Ramos (cell line): ENCODE results near the gene SIRT6.
"Not testable (repeated sequence)": the region's sequence is repeated elsewhere in the genome, so short reads cannot be mapped to it uniquely, and the experiment has no call there.

Experiments
- in situ Hi-C: fragments of 300-500 bp; cut with MboI; formaldehyde crosslinking; loops from one replicate; pipeline ENCODE4 v1.14.3; 2022; ENCODE audit warnings: low sequenced_read_pairs; ENCODE audit not compliant: unreplicated experiment

SIRT6 gene

GRCh38 chr19:4177146-4177545, 5.2 kb downstream of the SIRT6 start:
- in situ Hi-C loops = no loop called here

GRCh38 chr19:4175669-4175931, 6.8 kb downstream of the SIRT6 start:
- in situ Hi-C loops = no loop called here

GRCh38 chr19:4174895-4175668, 7.3 kb downstream of the SIRT6 start:
- in situ Hi-C loops = no loop called here

- in situ Hi-C loops = no loop called here
These were observed 8.0 kb downstream of the SIRT6 start for GRCh38 chr19:4174213-4174894.

- in situ Hi-C loops = no loop called here
These were observed 8.7 kb downstream of the SIRT6 start for GRCh38 chr19:4173479-4174212.

- in situ Hi-C loops = no loop called here
These were observed 9.4 kb downstream of the SIRT6 start for GRCh38 chr19:4172861-4173473.

- in situ Hi-C loops = no loop called here
These were observed 10.7 kb downstream of the SIRT6 start for GRCh38 chr19:4171676-4172075.

- in situ Hi-C loops = no loop called here
These were observed 18.1 kb downstream of the SIRT6 start for GRCh38 chr19:4164262-4164661.

- in situ Hi-C loops = no loop called here
These were observed 20.8 kb downstream of the SIRT6 start for GRCh38 chr19:4161415-4162077.

GRCh38 chr19:4157971-4158370, 24.4 kb downstream of the SIRT6 start:
- in situ Hi-C loops = not testable (repeated sequence)

- in situ Hi-C loops = no loop called here
These were observed 25.2 kb downstream of the SIRT6 start for GRCh38 chr19:4157164-4157563.

GRCh38 chr19:4154571-4155312, 27.6 kb downstream of the SIRT6 start:
- in situ Hi-C loops = no loop called here

GRCh38 chr19:4152241-4152998, 29.9 kb downstream of the SIRT6 start:
- in situ Hi-C loops = no loop called here

- in situ Hi-C loops = no loop called here
These were observed 30.7 kb downstream of the SIRT6 start for GRCh38 chr19:4151623-4152022.

- in situ Hi-C loops = no loop called here
These were observed 32.7 kb downstream of the SIRT6 start for GRCh38 chr19:4149518-4150288.

- in situ Hi-C loops = no loop called here
These were observed 37.6 kb downstream of the SIRT6 start for GRCh38 chr19:4144666-4145249.

- in situ Hi-C loops = not testable (repeated sequence)
These were observed 39.4 kb downstream of the SIRT6 start for GRCh38 chr19:4142916-4143315.

GRCh38 chr19:4140237-4140711, 42.1 kb downstream of the SIRT6 start:
- in situ Hi-C loops = no loop called here
